ENCODE results near the gene PSTK.
A peak's percentile ranks its signal among the peaks of the same experiment; 100 is the strongest.

Gene PSTK

DNA sequence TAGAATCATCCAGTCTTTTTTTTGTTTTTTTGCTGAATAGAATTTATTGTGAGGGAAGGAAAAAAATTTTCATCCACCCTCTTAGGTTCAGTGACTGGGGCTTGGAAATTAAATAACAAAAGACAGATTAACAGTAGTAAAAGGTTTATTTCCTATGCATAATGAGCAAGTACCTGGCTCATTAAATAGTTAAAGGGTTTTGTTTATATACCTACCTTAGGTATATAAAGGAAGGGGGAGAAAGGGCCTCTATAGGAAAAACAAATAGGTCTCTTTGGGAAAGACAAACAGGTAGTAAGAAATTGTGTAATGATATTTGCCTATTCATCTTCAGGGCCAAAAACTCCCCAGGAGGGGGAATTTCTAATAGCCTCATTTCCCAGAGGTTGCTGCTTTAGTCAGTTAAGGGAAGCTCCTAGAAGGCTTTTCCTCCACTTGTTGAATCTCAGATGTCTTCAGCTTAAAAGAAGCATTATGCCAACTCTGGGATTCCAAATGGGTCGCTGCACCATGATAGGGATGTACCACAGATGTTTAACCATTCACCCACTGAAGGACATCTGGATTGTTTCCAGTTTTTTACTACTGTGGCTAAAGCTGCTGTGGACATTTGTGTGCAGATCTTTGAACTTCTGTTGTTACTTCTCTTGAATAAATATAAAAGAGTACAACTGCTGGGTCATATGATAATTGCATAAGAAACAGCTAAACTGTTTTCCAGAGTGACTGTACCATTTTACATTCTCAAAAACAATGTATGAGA, 39.9 kb downstream of the PSTK start:
- no peak for DNase-seq (ENCODE audit: low read depth)

- no peak for DNase-seq (ENCODE audit: low read depth)
Measured at GRCh38 chr10:123021517-123021916, 41.3 kb downstream of the PSTK start.

- DNase-seq (ENCODE audit: low read depth) = no peak
Measured at GRCh38 chr10:123024540-123024939, 44.3 kb downstream of the PSTK start.

DNA sequence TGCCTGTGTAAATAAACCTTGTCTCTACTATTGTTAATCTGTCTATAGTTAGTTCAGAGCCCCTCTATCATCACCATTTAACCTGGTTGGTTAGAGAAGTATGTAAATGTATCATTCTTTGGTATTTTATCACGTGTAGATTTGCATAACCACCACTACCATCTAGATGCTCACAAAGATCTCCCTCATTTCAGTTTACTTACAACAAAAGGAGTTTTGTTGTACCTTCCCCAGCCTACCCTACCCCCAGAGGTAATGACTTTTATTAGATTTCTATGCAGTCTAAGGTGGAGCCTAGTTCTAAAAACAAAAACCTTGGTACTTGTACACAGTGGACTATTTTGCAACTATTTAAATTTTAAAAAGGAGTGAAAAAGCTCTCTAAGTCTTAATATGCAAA, 46.1 kb downstream of the PSTK start:
- DNase-seq (ENCODE audit: low read depth) = no peak

- DNase-seq (ENCODE audit: low read depth) = peak; percentile 10
Measured at GRCh38 chr10:123027861-123028260, 47.7 kb downstream of the PSTK start.

DNA sequence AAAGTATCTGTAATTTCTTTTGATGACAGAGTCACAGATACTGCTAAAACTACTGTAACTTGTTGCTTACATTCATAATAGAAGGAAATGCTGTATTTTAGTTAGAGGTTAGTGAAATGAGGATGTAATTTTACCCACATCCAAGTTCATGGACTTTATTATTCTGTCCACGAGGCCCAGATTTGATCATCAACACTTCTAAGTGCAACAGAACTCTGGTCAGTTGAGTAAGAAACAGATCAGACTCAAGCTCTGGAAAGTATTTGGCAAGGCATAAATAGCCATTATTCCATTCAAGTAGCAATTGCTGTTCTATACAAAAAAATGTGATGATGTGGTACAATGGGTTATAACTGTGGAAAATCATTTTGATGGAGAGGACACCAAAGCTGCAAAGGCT, 50.9 kb downstream of the PSTK start:
- DNase-seq (ENCODE audit: low read depth) = no peak

DNA sequence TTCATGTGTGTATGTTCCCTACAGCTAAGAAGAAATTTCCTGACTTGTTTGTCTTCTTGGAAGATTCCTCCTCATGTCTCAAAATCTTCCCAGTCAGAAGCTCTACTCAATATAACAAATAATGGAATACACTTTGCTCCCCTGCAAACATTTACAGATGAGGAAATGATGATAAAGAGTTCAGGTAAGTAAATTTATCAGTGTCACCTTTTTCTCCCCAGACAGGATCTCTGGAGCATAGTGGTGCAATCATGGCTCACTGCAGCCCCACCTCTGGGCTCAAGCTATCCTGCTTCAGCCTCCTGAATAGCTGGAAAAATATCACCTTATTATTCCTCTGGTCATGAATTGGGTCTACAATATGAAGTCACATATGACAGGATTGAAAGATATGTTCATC, 54.1 kb downstream of the PSTK start:
- DNase-seq (ENCODE audit: low read depth) = no peak

- no peak for DNase-seq (ENCODE audit: low read depth)
Measured at GRCh38 chr10:123035467-123036086, 55.4 kb downstream of the PSTK start.

DNA sequence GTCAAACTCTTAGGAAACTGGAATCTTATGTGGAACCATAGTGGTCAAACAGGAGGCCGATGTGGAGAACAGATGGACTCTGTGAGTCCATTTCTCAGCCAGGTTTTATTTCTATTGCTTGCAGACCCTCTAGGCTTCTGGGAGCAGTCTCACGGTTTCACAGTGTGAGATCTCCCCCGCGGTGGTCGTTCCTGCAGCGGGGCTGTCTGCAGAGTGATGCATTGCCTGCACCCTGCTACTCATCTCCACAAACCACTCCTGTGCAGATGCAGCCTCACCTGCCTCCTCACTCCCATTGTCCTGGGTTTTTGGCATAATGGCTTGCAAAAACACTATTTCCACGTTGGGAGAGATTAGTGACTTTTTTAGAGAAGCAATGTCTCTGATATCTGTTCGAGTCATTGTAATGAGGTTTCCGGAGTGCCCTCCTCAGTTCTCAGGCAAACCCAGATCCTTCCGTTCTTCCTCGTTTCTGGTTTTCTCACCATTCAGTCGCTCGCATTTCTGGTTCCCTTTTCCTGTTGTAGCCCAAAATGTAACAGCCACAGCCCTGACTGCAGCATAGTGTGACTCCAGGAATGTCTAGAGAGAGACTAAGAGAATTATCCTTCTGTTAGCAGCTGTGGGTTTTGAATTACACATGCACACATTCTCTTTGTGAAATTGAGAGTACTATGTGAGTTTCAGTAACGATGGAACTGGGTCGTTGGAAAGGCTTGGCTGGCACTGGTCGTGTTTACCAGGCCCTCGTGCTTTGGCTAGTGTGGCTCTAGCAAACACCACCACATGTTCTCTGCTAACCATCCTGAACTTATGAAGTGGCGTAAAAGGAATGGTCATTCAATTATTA, 58.8 kb downstream of the PSTK start:
- DNase-seq (ENCODE audit: low read depth) = no peak

GRCh38 chr10:123039632-123039930, 59.4 kb downstream of the PSTK start:
- DNase-seq (ENCODE audit: low read depth) = no peak
